Naive B cell (primary cell): ENCODE results near the gene ABTB2. TPM values are rescaled to one million over a fixed set of nuclear protein-coding genes. Genes with fewer than 3 reads are reported as not detected.
A peak's percentile ranks its signal among the peaks of the same experiment; 100 is the strongest.

Experiments used
- ATAC-seq, 2 donors: fragments of 150-1000 bp; cut with Tn5 transposase; 2 replicates each; pipeline ENCODE4 v1.10.0; 2021; ENCODE audit warnings: low read depth in 2 of 2, mild to moderate bottlenecking in 2 of 2, moderate library complexity in 2 of 2
- DNase-seq: peaks from one replicate; pipeline ENCODE4 v3.0.0; 2022
- H3K27ac Mint-ChIP-seq, 6 donors: one replicate each; pipeline ENCODE4 v1.8.0; 2020 to 2022; ENCODE audit warnings: mild to moderate bottlenecking in 6 of 6, mixed read lengths in 6 of 6, moderate library complexity in 5 of 6, inconsistent platforms in 2 of 6
- H3K27me3 Mint-ChIP-seq, 3 donors: one replicate each; pipeline ENCODE4 v1.8.0; 2021 to 2022; ENCODE audit warnings: mixed read lengths in 3 of 3, mild to moderate bottlenecking in 1 of 3
- H3K36me3 Mint-ChIP-seq, 2 donors: one replicate each; pipeline ENCODE4 v1.8.0; 2020 to 2022; ENCODE audit warnings: mixed read lengths in 2 of 2, inconsistent platforms in 1 of 2, mild to moderate bottlenecking in 1 of 2
- H3K4me1 Mint-ChIP-seq, 3 donors: one replicate each; pipeline ENCODE4 v1.8.0; 2020 to 2022; ENCODE audit warnings: mixed read lengths in 3 of 3, inconsistent platforms in 1 of 3, mild to moderate bottlenecking in 1 of 3, moderate library complexity in 1 of 3
- H3K4me3 Mint-ChIP-seq, 8 donors: one replicate each; pipeline ENCODE4 v1.8.0; 2020 to 2022; ENCODE audit warnings: mild to moderate bottlenecking in 8 of 8, mixed read lengths in 8 of 8, moderate library complexity in 8 of 8, inconsistent platforms in 2 of 8
- H3K9me3 Mint-ChIP-seq, 7 donors: one replicate each; pipeline ENCODE4 v1.8.0; 2020 to 2022; ENCODE audit warnings: mixed read lengths in 7 of 7, mild to moderate bottlenecking in 5 of 7, inconsistent platforms in 2 of 7, moderate library complexity in 1 of 7
- polyA plus RNA-seq, 6 donors: library from polyadenylated mRNA; unstranded; fragments of 300-500 nt; fragmentation: Illumina TruSeq; gene quantifications; one replicate each; pipeline ENCODE4 v1.2.3, GENCODE V29; 2021; ENCODE audit warnings: low read depth in 6 of 6

ABTB2 gene
- polyA plus RNA-seq, 6 donors from 2014 or later, result 0.05 to 0.34 (median 0.27) TPM; not detected in 3

- ATAC-seq (no peak), DNase-seq (no peak)
- peaks cover 3 to 8% (median 6%) of the 10 kb centered on the region in 3 donors for H3K4me1 Mint-ChIP-seq
- peaks cover 0 to 4% (median 0%) of the 10 kb centered on the region in 3 donors for H3K27me3 Mint-ChIP-seq
- peak overlapping the region in 1 of 8 donors; percentile 48 for H3K4me3 Mint-ChIP-seq
- H3K27ac Mint-ChIP-seq, result peak overlapping the region in 2 of 6 donors; percentile 18 to 87
- no peaks in the 10 kb centered on the region for H3K36me3 Mint-ChIP-seq
- H3K9me3 Mint-ChIP-seq, result no peaks in the 10 kb centered on the region
Observed at GRCh38 chr11:34208266-34209135, 149.3 kb downstream of the ABTB2 start.

- Mint-ChIP-seq H3K27me3 (peaks cover 0 to 4% (median 0%) of the 10 kb centered on the region in 3 donors), H3K4me1 (peaks cover 7 to 14% (median 12%) of the 10 kb centered on the region in 3 donors), H3K4me3 (no peak overlapping the region), H3K27ac (no peak overlapping the region), H3K9me3 (no peaks in the 10 kb centered on the region), H3K36me3 (no peaks in the 10 kb centered on the region)
- no peak for ATAC-seq
- DNase-seq, result no peak
Observed at GRCh38 chr11:34207487-34208180, 150.2 kb downstream of the ABTB2 start.

- Mint-ChIP-seq H3K27me3 (peaks cover 0 to 4% (median 0%) of the 10 kb centered on the region in 3 donors), H3K4me1 (peaks cover 9 to 15% (median 12%) of the 10 kb centered on the region in 3 donors), H3K4me3 (no peak overlapping the region), H3K9me3 (no peaks in the 10 kb centered on the region), H3K27ac (peak overlapping the region in 1 of 6 donors; percentile 69), H3K36me3 (no peaks in the 10 kb centered on the region)
- DNase-seq (no peak), ATAC-seq (no peak)
Observed at GRCh38 chr11:34206407-34207300, 151.2 kb downstream of the ABTB2 start.

- H3K4me3 Mint-ChIP-seq, result no peak overlapping the region
- ATAC-seq (no peak), DNase-seq (no peak)
- H3K4me1 Mint-ChIP-seq, result peaks cover 9 to 15% (median 12%) of the 10 kb centered on the region in 3 donors
- H3K27ac Mint-ChIP-seq, result peak overlapping the region in 1 of 6 donors; percentile 62
- H3K9me3 Mint-ChIP-seq, result no peaks in the 10 kb centered on the region
- H3K27me3 Mint-ChIP-seq, result peaks cover 0 to 4% (median 0%) of the 10 kb centered on the region in 3 donors
- no peaks in the 10 kb centered on the region for H3K36me3 Mint-ChIP-seq
Observed at GRCh38 chr11:34205326-34206035, 152.3 kb downstream of the ABTB2 start.

- H3K9me3 Mint-ChIP-seq, result no peaks in the 10 kb centered on the region
- H3K27ac Mint-ChIP-seq, result peak overlapping the region in 1 of 6 donors; percentile 62
- H3K36me3 Mint-ChIP-seq, result no peaks in the 10 kb centered on the region
- no peak for ATAC-seq
- no peak for DNase-seq
- H3K27me3 Mint-ChIP-seq, result peaks cover 0 to 4% (median 0%) of the 10 kb centered on the region in 3 donors
- peaks cover 9 to 15% (median 12%) of the 10 kb centered on the region in 3 donors for H3K4me1 Mint-ChIP-seq
- no peak overlapping the region for H3K4me3 Mint-ChIP-seq
Observed at GRCh38 chr11:34204396-34205279, 153.2 kb downstream of the ABTB2 start.

GRCh38 chr11:34203377-34203871 lies 154.4 kb downstream of the ABTB2 start:
- ATAC-seq, result no peak
- Mint-ChIP-seq H3K36me3 (no peaks in the 10 kb centered on the region), H3K4me1 (peaks cover 9 to 15% (median 12%) of the 10 kb centered on the region in 3 donors), H3K27ac (peak overlapping the region in 1 of 6 donors; percentile 53), H3K9me3 (no peaks in the 10 kb centered on the region), H3K4me3 (no peak overlapping the region), H3K27me3 (peaks cover 0 to 4% (median 0%) of the 10 kb centered on the region in 3 donors)
- DNase-seq, result no peak

- ATAC-seq (no peak), DNase-seq (no peak)
- Mint-ChIP-seq H3K4me1 (peaks cover 7 to 15% (median 9%) of the 10 kb centered on the region in 3 donors), H3K9me3 (no peaks in the 10 kb centered on the region), H3K27me3 (no peaks in the 10 kb centered on the region), H3K36me3 (no peaks in the 10 kb centered on the region), H3K4me3 (no peak overlapping the region), H3K27ac (no peak overlapping the region)
Observed at GRCh38 chr11:34201129-34201528, 156.7 kb downstream of the ABTB2 start.

GRCh38 chr11:34199525-34199924 lies 158.3 kb downstream of the ABTB2 start:
- H3K9me3 Mint-ChIP-seq, result no peaks in the 10 kb centered on the region
- H3K4me1 Mint-ChIP-seq, result peaks cover 7 to 15% (median 9%) of the 10 kb centered on the region in 3 donors
- no peaks in the 10 kb centered on the region for H3K36me3 Mint-ChIP-seq
- no peak overlapping the region for H3K4me3 Mint-ChIP-seq
- DNase-seq, result no peak
- no peak overlapping the region for H3K27ac Mint-ChIP-seq
- ATAC-seq, result no peak
- H3K27me3 Mint-ChIP-seq, result no peaks in the 10 kb centered on the region

- ATAC-seq, result no peak
- Mint-ChIP-seq H3K4me1 (peaks cover 4 to 10% (median 7%) of the 10 kb centered on the region in 3 donors), H3K9me3 (no peaks in the 10 kb centered on the region), H3K27ac (no peak overlapping the region), H3K4me3 (no peak overlapping the region), H3K27me3 (no peaks in the 10 kb centered on the region), H3K36me3 (no peaks in the 10 kb centered on the region)
- DNase-seq, result no peak
Observed at GRCh38 chr11:34198523-34198922, 159.3 kb downstream of the ABTB2 start.

GRCh38 chr11:34197256-34197655 lies 160.6 kb downstream of the ABTB2 start:
- ATAC-seq, result no peak
- DNase-seq, result no peak

GRCh38 chr11:34194576-34195335 lies 163.1 kb downstream of the ABTB2 start:
- H3K9me3 Mint-ChIP-seq, result no peaks in the 10 kb centered on the region
- ATAC-seq, result no peak
- H3K4me1 Mint-ChIP-seq, result no peaks in the 10 kb centered on the region
- no peaks in the 10 kb centered on the region for H3K36me3 Mint-ChIP-seq
- peaks cover 0 to under 1% (median 0%) of the 10 kb centered on the region in 3 donors for H3K27me3 Mint-ChIP-seq
- H3K27ac Mint-ChIP-seq, result no peak overlapping the region
- H3K4me3 Mint-ChIP-seq, result no peak overlapping the region
- no peak for DNase-seq

More at GRCh38 chr11:34197256-34197655, 160.6 kb downstream of the ABTB2 start:
- Mint-ChIP-seq H3K4me3 (no peak overlapping the region), H3K9me3 (no peaks in the 10 kb centered on the region), H3K4me1 (peaks cover 0 to 2% (median 0%) of the 10 kb centered on the region in 3 donors), H3K27ac (peak overlapping the region in 1 of 6 donors; percentile 5), H3K36me3 (no peaks in the 10 kb centered on the region), H3K27me3 (no peaks in the 10 kb centered on the region)
